ENCODE results near the gene PABPN1L.

- TF ChIP-seq, protein P1, sequence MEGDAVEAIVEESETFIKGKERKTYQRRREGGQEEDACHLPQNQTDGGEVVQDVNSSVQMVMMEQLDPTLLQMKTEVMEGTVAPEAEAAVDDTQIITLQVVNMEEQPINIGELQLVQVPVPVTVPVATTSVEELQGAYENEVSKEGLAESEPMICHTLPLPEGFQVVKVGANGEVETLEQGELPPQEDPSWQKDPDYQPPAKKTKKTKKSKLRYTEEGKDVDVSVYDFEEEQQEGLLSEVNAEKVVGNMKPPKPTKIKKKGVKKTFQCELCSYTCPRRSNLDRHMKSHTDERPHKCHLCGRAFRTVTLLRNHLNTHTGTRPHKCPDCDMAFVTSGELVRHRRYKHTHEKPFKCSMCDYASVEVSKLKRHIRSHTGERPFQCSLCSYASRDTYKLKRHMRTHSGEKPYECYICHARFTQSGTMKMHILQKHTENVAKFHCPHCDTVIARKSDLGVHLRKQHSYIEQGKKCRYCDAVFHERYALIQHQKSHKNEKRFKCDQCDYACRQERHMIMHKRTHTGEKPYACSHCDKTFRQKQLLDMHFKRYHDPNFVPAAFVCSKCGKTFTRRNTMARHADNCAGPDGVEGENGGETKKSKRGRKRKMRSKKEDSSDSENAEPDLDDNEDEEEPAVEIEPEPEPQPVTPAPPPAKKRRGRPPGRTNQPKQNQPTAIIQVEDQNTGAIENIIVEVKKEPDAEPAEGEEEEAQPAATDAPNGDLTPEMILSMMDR (conservative IDR thresholded peaks at IDR 0.05): peak; percentile 89
- TF ChIP-seq ZFX (IDR thresholded peaks at IDR 0.05): no peak
Measured at GRCh38 chr16:88815901-88816589, 50.4 kb downstream of the PABPN1L start.

All from C4-2B (cell line).